Stimulated activated CD4-positive, alpha-beta T cell treated with anti-CD3 and anti-CD28 coated beads, Interleukin-2, amount 100 ng/mL, for 24 hours (primary cell): Measurements from ENCODE around the gene AKAP13.

Experiments
- DNase-seq, 2 donors: peaks; one replicate each; pipeline ENCODE4 v3.0.0-alpha.2; 2020

AKAP13 gene

DNA sequence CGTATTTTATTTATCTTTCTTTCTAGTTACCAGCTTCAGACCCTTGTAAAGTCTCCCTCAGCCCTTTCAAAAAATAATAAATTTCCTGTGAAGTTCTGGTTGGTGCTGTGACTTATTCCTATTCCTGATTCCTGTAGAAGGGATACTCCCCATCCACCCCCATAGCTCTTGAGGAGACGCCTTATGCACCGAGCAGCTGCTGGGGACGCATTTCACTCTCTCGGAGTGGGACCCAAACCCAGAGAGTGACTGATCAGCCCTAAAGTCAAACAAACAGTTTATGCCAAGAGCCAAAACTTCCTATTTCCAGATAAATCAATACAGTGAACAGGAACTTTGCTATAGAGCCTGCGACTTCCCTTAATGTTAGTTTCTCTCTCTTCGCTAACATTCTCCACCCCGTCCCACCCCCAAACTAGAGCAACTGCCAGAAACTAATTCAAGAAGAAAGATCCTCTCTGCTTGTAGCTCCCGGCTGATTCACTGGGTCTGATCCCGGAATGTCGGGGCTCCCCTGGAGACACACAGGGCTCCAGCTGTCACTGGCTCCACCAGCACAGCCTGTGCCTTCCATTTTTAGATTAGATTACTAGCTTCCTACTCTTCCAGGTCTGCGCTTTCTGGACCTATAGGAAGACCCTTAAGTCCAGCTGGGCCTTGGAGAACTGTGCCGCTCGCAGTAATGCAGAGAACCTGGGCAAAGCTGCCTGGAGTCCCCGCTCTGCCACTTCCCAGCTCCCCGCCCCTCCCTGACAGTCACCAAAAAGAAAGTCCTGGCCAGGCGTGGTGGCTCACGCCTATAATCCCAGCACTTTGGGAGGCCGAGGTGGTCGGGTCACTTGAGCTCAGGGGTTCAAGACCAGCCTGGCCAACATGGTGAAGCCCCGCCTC, 369.1 kb downstream of the AKAP13 start:
- DNase-seq: no peak

- no peak for DNase-seq
Observed at GRCh38 chr15:85750319-85751290, 370.2 kb downstream of the AKAP13 start.

DNA sequence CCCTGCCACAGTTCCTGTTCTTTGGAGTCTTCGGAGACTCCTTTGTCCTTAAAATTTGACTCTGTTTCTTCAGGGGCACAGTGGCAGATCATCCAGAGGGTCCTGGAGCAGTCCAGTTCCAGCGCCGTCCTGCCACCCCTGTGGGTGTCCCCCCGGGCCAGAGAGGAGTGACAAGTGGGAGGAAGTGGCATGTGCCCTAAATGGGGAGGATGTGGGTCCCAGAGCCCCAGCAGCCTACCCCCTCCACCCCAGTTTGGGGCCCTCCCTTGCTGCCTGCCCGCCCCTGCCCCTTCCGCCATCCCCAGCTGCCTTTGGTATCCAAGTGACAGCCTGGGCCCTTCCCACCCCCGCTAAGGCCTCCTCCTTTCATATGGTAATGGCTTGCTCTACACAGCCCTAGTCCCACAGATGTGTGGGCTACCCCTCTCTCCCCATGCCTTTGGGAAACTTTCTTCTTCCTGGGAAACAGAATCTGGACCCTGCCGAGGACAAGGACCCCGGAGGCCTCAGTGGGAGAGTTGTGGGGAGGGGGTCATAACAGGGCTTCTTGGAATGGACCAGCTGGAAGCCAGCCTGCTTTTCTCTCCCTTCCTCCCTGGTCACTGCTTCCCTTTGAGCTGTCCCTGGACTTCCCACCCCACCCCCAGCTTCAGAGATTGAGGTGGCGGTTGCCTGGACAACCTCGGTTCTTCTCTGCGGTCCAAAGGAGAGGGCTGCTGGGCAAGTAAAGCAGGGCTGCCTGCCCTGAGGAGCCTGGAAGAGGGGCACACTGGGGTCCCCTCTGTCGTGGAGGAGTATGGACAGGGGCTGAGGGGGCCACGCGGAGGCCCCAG, 371.1 kb downstream of the AKAP13 start:
- no peak for DNase-seq

GRCh38 chr15:85752124-85752475, 371.7 kb downstream of the AKAP13 start:
- DNase-seq: no peak

- no peak for DNase-seq
Observed at GRCh38 chr15:85752491-85752961, 372.1 kb downstream of the AKAP13 start.

DNA sequence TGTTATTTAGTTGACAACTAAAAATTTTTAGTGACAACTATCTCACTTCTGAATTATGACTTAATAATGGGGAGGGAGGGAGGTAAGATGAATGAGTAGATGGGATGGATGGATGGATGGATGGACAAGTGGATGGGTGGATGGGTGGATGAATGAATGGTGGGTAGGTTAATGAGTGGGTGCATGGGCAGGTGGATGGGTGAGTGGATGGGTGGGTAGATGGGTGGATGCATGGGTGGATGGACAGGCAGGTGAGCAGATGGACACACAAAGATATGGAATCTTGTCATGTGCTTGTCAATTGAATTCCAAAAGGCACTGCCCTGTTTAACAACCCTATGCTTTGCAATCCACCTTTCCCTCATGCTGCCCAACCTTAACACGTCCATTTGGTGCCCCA, 372.9 kb downstream of the AKAP13 start:
- DNase-seq: no peak

GRCh38 chr15:85753791-85754452, 373.5 kb downstream of the AKAP13 start:
- DNase-seq: no peak

GRCh38 chr15:85754989-85755388, 374.6 kb downstream of the AKAP13 start:
- DNase-seq: no peak

DNA sequence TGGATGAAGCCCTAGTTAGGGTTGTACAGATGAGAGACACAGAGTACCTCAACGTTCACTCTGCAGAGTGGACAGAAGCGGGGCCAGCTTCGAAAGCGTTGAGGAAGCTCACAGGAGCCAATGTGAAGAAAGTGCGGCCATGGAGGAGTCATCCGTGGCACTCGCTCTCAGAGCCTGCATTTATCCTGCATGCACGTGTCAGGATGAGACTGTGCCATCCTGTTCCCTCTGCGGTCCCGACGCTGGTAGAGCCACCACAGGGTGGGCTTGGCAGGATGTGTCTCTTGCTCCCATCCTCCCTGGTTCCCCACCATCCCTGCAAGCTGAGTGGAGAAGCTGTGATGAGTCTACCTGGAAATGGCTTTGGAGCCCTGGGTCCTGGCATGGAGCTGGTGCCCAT, 375.1 kb downstream of the AKAP13 start:
- DNase-seq: no peak

GRCh38 chr15:85755942-85756341, 375.5 kb downstream of the AKAP13 start:
- DNase-seq: no peak

DNA sequence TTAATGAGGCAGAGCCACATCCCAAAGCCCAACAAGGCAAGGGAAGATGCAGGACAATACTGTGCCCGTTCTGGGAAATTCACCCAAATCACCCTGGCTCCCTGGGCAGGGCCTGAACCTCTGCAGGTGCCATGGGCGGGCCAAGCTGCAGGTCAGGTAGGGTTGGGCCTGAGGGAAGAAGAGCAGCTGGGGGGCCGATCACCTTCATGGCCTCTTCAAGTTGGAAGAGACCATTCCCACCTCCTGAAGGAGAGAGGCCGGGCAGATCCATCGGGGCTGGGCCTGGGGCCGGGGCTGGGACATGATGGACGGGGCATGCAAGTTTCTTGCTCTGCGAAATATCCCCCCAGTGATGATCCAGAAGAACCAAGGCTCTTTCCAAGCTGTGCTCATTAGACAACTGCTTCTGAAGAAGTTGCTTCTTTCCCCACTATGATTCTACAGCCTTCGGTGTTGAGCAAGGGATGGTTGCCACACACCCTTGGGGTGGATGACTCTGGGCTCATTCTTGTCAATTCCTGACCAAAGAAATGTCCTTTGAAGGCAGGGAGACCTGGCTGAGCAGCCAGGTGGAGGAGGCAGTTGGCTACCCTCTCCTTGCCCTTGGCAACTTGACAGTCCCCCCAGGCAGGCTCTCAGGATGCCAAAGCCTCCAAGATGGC, 376.1 kb downstream of the AKAP13 start:
- no peak for DNase-seq

GRCh38 chr15:85757073-85757938, 376.9 kb downstream of the AKAP13 start:
- no peak for DNase-seq

- DNase-seq: no peak
Observed at GRCh38 chr15:85757939-85758654, 377.7 kb downstream of the AKAP13 start.

GRCh38 chr15:85758655-85758978, 378.2 kb downstream of the AKAP13 start:
- no peak for DNase-seq

DNA sequence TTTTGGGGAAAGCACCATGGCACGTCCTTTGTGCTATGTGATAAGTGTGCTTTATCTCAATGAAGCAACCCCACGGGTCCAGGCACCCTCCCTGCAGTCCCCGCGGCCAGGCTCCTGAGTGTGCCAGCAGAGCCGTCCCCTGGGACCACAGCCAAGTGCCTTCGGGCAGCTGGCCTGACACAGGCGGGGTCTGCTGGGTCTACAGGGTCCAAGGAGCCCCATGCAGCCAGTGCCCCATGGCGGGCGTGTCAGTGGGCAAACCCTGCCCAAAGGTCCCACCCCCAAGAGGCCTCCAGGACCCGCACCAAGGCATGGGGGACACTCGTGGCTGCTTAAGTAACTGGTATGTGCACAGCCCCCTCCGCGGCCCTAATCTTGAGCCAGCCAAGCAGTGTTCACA, 379.0 kb downstream of the AKAP13 start:
- DNase-seq: no peak

DNA sequence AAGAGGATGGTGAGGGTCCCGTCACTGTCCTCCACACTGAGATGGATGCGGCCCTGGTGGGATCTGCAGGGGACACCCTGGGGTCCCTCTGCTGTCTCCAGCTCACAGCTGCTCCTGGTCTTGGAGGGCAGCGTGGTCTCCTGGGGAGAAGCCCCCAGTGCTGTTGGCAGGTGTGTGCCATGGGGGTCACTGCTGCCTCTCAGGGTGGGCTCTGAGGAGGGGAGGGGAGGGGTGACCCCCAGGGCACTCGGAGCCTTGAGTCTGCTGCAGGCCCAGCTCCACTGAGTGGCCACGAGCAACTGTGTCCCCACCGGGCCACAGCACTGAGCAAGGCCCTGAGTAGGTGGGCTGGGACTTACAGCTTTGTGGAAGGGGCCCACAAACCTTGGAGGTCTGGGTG, 379.6 kb downstream of the AKAP13 start:
- no peak for DNase-seq

DNA sequence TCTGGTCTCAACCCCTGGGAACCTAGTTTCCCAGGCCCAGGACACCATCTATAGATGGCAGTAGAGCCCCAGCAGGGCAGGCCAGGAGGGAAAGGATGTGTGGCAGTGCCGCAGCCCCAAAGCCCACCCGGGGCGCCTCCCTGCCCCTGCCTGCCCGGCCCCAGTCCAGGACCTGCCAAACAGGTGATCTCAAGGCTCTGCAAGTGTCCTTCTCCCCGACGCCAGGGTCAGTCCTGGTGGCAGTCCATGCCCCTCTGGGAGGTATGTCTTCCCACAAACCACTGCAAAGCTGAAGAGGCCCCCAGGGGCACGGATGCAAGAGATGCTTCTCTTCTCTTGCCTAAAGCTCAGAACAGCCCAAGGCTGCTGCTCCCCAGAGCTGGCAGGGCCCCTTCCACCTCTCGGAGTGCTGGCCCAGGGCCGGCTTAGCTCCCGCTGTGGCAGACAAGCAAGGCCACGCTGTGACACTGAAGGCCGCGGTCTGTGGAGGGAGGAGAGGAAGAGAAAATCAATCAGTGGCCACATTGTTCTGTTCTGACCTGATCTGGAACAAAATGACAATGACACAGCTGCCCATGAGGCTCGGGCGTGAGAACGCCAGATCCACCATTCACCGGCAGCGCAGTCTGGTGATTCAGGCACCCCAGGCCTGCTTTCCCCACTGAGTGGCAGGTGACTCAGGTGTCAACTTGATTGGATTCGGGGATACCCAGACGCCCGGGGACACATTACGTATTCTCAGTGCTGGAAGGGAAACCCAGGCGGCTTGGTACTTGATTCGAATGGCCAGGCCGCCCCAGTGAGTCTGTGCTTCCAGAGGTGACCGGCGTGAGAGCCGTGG, 380.3 kb downstream of the AKAP13 start:
- DNase-seq: no peak

- no peak for DNase-seq
Observed at GRCh38 chr15:85761635-85762034, 381.2 kb downstream of the AKAP13 start.
